OCI-LY3 (cell line): ENCODE data around the gene PASD1.

Source experiments
- EZH2phosphoT487 ChIP-seq: fragments of 200-600 bp; shearing (Covaris generic); IDR thresholded peaks from 2 replicates; pipeline ENCODE4 v1.6.1; 2018; ENCODE audit warnings: antibody characterized with exemption, mixed run types, low read depth
- TF ChIP-seq, protein P1 (sequence below): fragments of 200-600, 300-600 bp; sonication (generic); IDR thresholded peaks from 2 replicates; pipeline ENCODE4 v1.5.1; 2014; ENCODE audit warnings: antibody characterized with exemption, low read length, low read depth

DNA sequence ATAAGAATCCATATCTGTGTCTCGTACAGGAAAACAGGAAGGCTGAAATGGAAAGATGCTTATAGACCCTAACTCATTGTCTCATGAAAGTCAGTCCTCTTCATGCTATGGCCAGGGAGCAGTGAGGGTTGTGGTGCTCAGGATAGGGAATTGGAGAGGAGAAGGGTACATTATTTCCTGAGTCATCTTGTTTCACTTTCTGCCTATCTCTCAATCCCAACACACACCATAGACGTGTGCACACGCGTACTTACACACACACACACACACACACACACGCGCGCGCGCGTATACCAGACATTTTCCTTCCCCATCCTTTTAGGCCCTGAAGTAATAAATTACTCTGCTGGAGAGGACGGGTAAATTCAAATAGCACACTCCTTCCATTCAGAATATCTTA lies 78.1 kb downstream of the PASD1 start:
- TF ChIP-seq, protein P1, sequence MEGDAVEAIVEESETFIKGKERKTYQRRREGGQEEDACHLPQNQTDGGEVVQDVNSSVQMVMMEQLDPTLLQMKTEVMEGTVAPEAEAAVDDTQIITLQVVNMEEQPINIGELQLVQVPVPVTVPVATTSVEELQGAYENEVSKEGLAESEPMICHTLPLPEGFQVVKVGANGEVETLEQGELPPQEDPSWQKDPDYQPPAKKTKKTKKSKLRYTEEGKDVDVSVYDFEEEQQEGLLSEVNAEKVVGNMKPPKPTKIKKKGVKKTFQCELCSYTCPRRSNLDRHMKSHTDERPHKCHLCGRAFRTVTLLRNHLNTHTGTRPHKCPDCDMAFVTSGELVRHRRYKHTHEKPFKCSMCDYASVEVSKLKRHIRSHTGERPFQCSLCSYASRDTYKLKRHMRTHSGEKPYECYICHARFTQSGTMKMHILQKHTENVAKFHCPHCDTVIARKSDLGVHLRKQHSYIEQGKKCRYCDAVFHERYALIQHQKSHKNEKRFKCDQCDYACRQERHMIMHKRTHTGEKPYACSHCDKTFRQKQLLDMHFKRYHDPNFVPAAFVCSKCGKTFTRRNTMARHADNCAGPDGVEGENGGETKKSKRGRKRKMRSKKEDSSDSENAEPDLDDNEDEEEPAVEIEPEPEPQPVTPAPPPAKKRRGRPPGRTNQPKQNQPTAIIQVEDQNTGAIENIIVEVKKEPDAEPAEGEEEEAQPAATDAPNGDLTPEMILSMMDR: no peak
- no peak for TF ChIP-seq EZH2phosphoT487
